ENCODE data around the gene ITPR2.
A peak's percentile ranks its signal among the peaks of the same experiment; 100 is the strongest.
"Not testable (repeated sequence)": the region's sequence is repeated elsewhere in the genome, so short reads cannot be mapped to it uniquely, and the experiment has no call there.

The ITPR2 gene

DNA sequence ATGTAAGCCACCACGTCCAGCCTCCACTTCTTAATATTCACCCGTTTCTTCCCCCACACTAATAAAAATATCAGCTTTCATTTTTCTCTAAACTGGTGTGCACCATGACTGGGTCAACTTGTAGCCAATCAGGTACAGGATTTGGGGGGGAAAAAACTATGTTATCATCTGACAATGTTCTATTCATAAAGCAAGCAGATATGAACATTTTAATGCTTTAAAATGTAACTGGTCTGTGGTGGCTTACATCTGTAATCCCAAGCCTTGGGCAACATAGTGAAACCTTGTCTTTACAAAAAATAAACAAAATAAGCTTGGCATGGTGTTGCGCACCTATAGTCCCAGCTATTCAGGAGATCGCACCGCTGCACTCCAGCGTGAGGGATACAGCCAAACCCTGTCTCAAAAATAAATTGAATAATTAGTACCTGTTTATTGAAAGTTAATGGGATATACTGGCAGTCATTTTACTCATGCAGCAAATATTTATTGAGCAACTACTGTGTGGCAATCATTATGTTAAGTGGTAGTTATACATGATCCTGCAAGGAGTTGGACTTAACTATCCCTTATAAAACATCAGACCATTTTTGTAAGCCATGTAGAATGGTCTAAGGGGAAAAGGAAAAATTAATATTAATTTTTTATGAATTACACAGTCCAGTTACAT lies 15.3 kb upstream of the ITPR2 start:
- DNase-seq, result no peak

DNA sequence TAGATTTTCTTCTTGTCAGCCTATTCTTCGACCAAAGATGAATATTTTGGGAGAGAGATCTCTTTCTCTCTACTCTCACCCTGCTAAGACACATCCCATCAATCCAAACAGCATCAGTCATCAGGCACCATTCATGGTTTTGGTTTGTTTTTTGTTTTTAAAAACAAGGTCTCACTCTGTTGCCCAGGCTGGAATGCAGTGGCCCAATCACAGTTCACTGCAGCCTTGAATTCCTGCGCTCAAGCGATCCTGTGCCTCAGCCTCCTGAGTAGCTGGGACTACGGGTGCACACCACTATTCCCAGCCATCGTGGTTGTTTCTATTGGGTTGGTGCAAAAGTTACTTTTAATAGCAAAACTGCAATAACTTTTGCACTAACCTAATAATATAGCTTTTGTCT lies 14.4 kb upstream of the ITPR2 start:
- DNase-seq, result no peak

DNA sequence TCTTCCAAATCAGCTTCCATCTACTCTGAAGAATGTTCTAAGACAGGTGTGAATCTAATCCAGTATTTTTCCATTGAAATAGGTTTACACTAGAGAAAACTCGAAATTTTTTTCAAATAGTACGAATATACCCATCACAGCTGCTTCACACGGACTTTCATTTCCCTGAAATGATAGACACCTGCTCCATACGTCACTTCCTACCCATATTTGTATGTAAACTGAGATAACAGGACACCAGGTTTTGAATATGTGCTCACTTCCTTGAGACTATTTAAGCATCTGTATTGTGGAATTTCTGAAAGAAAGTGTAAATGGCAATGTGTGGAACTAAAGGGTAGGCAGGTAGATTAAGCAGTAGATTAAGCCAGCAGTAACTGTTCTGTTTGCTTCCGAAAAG lies 13.4 kb upstream of the ITPR2 start:
- no peak for DNase-seq

DNA sequence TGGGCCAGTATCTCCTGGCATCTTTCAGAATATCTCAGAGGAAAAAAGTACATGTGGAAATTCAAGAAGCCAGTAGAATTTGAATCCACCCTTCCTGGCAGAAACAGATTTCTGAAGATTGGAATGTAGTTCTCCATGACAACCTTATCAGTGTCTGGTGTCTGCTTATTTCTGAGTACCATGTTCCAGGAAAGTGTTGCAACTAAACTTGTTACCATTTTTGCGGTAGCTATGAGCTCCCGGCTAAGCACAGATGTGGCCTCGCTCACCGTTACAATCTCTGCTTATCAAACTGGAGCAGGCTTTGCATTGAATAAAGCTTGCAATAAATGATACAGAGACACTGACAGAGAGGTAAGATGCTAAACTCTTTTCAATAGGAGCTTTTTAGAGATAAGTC lies 13.0 kb upstream of the ITPR2 start:
- no peak for DNase-seq

DNA sequence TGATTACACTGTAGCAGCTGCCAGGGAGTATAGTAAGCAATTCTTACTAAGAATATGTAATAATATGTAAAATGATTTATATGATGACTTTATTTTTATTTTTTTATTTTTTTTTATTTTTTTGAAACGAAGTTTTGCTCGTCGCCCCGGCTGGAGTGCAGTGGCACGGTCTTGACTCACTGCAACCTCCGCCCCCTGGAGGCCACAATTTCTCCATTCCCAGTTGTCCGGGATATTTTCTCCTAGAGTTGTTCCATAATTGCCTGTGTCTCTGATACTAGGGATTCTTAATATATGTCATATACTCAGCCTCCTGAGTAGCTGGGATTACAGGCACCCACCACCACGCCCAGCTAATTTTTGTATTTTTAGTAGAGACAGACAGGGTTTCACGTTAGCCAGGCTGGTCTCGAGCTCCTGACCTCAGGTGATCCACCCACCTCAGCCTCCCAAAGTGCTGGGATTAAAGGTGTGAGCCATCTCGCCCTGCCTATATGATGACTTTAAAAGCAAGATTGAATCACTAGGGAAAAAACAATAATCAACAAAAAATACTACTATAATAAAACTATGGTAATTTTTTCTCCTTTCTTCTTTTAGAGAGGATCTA lies 12.2 kb upstream of the ITPR2 start:
- DNase-seq, result no peak

DNA sequence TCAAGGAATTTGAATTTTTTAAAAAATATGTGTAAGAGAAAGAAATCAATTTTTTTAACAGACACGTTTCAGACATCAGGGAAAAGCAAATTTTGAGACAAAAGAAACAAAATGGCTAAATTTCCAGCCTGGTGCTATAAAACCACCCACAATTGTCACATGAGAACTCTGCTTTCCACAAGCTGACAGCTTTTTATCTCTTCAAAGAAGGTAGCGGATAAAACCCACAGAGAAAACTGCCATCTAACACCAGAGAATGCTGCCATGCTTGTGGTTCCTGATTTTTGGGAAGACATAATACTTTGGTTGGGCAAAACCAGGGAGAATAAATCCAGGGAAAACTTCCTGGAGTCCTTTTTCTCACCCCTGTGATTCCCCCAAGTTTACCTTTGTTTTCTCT lies 10.3 kb upstream of the ITPR2 start:
- DNase-seq, result no peak

DNA sequence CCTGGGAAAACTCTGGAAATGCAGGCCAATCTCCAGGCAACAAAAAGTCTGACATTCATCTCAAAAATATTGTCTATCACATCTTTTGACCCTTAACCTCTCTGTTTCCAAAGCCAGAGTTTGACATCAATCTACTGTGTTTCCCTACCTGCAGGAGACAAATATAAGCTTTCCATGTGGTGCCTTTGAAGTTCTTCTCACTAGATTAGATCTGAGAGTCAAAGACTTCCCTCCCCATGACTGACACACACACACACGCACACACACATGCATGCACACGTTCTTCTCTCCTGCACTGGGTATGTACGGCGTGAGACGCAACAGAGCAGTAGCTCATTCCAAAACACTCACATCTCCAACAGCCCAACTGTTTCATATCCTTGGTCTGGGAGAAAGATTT lies 8.1 kb upstream of the ITPR2 start:
- DNase-seq, result no peak

DNA sequence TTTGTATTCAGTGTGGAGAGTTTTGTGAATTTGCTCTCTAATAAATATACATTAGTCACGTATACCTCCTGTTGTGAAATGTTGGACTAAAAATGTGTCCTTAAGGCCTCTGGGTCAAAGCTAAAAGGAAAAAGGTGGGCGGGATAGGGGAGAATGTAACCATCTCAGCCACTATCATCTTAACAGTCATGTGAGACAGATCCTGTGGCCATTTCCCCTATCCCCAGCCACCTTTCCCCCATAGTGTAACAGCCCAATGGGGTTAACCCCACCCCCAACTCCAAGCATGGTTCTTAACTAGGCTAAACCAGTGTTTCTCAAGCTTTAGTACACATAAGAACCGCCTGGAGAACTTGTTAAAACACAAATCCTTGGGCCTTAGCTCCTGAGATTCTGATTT lies 6.5 kb upstream of the ITPR2 start:
- DNase-seq, result no peak

DNA sequence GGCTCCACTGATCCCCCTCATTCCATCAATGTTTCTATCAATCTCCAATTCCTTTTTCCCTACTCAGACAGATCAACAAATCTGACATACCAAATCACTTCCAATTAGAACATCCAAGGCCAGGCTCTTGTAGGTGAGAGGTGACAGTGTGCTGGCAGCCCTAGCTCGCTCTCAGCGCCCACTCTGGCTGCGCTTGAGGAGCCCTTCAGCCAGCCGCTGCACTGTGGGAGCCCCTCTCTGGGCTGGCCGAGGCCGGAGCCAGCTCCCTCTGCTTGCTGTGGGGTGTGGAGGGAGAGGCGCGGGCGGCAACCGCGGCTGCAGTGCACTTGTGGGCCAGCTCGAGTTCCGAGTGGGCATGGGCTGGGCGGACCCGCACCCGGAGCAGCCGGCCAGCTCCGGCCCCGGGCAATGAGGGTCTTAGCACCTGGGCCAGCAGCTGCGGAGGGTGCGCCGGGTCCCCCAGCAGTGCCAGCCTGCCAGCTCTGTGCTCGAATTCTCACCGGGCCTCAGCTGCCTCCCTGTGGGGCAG lies 6.0 kb upstream of the ITPR2 start:
- DNase-seq, result no peak

DNA sequence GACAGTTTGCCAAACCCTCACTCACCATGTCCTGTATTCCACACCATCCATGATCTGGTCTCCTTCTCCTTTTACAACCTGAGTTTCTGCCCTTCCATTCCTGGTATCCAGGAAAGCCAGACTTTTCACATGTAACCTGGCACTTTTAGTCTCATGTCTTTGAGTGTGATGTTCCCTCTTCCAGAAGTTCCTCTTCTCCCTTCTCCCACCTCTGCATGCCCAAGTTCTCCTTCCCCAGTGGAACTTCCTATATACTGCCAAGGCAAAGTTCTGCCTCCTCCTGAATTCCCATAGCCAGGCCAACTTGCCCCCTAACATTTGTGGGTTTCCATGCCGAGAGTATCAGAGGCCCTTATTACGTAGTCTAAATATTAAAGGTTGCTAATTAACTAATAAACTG lies 3.2 kb upstream of the ITPR2 start:
- no peak for DNase-seq

DNA sequence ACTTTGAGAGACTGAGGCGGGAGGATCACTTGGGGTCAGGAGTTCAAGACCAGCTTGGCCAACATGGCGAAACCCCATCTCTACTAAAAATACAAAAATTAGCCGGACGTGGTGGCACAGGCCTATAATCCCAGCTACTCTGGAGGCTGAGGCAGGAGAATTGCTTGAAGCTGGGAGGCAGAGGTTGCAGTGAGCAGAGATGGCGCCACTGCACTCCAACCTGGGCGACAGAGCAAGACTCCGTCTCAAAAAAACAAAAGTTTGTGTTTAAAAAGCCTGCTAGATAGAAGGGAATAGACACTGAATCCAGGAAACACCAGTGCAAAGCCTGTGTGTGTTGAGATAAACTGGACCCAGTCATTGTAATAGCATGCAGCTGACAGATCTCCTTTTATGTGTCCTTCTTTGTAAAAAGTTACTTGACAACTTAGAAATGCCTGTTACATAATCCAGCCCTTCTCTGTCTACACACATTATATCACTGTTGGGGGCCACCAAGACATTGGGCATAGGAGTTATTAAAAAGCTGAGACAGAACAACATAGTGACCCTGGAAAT lies 1.6 kb upstream of the ITPR2 start:
- DNase-seq, result not testable (repeated sequence)

DNA sequence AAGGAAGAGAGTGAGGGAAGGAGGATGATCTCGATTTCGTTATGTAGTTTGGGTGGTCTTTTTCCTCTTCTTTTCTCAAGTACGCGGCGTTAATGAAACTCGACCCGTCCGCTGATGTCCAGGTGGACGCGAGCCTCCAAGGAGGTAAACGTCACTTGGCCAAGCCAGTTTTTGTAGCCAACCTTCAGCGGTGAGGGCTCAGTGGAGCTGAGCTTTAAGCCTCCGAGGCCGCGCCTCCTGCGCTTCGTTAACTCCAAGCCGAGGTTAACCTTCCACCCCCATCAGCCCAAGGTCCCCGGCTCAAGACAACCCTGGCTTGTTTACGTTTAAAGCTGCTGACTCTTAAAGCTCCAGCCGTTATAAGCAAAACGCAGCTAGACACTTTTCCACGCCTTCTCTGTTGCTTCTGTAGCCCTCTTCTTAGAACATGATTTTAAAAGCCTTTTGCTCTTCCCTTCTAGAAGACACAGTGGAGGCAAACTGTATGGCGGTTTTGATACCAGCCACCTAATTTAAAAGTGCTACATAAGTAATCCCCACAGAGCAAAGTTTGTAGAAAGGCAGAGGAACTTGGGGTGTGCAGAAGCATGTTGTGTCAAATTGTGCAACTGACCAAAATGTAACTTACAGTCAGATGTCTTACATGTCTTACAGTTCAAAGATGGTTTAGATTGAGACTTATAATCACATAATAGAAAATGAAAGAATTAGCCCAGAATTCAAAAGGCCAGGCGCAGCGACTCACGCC lies 923 bp upstream of the ITPR2 start:
- DNase-seq, result no peak

DNA sequence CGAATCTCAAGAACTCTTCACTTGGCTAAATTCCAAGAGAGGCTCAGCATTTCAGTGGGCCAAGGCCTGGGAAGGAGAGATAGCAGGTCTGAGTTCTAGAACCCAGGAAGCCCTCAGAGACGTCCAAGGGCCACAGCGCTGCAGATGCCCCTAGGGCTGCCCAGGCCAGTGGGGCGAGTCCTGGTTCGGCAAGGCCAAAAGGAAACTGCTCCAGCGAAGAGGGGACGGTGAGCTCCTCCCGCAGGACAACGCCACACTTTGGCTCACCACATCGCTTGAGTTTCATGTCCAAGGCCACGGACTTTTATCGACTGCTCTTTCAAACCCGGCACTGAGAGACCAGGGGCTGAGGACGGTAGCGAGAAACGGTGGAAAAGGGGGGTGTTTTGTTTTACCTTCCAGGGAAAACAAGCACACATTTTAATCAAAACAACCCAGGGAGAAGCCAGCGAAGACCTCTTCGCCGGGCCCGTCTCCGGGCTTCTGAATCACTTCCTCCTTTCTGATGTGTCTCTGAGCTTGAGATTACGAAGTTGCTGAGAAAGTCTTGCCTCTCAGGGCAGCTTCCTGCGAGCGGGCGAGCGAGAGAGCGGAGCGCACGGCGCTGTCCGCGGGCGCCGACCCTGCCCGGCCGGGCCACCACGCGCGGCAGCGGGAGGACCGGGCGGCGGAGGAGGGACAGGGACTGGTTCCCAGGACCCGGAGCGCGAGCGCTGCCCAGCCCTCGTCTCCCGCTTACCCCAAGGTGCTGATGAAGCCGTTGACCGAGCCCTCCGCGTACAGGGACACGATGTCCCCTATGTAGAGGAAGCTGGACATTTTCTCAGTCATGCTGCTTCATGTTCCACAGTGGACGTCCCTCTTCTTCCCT lies 808 bp downstream of the ITPR2 start:
- peak; percentile 11 for DNase-seq

DNA sequence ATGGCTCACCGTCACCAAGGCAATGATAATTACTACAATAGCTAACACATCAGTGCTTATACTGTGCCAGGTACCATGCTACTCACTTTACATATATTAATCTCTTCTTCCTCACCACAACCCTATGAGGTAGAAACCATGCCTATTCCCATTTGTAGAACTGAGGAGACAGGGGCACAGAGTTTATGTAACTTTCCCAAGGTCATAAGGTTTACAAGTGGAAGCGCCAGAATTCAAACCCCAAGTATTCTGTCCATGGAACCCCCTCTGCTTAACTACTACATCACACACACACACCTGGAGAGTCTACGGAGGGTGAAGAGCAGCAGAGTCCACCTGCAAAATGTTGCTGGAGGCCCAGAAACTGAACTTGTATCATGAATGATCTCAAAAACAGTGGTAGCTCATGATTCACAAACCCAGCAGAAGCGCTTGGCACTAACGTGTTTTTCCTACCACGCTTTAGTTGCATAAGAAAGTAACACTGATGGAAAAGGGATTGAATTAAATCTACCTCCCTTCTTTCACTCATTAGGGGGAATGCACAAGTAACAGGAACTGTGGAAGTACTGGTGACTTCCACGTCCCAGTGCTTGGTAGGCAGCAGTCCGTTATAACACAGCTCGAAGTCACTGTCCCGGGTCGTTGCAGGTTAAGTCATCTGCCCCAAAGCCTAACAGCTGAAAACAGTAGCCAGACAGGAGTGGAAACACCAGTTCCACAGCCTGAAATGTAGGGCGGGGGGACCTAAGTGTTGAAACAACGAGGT lies 2.0 kb downstream of the ITPR2 start:
- no peak for DNase-seq

DNA sequence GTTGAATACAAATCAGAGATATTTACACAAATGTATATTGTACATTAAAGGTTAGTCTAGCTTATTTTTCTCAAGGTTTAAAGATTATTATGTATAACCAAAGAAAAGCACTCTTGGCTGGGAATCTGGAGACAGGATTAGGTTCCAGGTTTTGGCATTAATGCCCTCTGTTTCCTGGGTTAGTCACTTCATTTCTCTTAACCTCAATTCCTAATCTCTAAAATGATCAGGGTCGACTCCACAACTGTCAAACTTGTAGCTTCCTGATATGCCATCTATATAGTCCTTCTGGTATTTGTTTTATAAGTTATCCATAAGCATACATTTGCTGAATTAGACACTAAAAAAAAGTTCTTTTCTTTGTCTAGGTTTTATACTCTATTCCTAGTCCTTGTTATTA lies 2.6 kb downstream of the ITPR2 start:
- no peak for DNase-seq

DNA sequence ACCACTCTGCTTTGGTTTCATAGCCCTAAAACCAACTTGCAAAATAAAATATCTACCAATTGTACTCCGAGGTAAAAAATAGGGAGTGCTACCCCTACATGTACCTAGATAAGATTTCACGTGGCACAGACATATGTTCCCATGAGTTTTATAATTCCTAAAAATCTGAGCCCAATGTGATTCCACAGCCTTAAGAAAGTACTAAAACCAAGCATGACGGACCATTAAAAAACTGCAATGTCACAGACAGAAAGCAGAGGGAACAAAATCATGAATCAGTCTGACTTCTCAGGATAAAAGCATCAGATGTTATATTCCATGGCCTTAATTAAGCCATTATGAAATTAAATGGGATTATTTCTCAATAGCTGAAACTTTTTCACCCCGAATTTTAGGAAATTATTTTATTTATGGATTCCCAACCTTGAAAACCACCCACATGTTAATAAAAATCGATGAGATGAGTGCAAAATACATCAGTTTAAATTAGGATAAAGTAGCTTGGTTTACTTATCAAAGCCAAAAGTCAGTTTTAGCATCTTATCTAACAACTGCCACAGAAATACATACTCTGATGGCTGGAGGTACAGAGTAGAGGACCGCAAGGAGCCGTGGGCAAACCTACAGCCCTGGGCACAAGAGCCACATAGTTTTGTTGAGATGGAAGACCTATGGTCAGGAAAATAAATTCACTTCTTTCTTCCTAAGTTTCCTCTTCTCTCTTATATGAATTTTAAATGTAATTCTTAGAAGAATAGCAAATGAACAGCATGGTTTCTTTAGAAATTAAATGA lies 4.5 kb downstream of the ITPR2 start:
- DNase-seq, result no peak

DNA sequence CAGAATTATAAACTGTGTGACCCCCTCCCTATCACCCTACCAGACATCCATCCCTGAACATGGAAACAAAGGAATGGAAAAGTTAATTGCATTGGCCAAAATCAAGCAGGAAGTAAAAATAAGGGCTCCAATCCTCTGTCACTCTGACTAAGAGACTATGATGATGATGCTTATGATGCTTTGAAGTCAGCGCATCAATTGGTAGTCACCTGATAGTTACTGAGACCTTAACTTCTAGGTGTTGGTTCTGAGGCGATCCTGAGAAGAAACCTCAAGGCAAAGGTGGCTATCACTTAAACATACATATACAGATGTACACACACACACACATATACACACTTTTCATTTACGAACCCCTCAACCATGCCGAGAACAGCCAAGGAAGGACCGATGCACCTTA lies 6.6 kb downstream of the ITPR2 start:
- DNase-seq, result no peak

DNA sequence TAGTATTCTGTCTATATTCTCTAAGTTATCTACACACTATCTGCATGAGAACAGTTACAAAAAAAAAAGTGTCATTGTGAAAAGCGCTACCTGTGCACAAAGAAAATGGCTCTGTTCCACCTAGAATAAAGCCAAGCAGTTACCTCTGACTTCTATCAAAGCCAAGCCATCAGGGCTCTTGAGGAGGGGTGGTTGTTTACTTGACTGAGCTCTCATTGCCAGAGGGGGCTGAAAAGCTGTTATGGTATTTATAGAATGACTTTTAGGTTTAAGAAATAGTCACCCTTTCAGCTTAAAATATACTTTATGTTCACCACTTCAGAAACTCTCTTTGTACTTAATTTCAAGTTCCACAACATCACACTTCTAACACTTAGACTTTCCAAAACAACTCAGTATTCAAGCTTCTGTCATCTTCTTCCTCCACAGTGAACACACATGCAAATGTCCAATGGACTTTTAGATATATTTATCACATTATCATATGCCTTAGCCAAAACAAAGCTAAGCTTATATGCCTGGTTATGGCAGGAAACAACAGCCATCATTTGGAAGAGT lies 7.5 kb downstream of the ITPR2 start:
- DNase-seq, result no peak

DNA sequence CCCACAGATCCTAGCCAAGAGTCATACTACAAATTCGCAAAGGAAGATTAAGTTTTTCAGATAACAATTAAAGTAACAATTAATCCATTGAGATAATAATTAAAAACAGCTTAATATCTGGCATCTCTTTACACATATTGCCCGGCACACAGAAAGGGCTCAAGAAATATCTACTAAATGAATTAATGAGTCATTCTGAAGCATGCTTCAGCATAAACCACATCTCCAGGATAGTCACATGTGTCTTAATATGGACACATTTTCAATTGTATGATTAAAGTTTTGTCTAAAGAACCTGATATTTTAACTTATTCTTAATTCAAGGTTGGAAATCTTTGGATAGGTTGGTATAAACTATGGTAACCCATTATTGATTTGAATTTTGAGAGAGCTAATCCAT lies 9.6 kb downstream of the ITPR2 start:
- no peak for DNase-seq

DNA sequence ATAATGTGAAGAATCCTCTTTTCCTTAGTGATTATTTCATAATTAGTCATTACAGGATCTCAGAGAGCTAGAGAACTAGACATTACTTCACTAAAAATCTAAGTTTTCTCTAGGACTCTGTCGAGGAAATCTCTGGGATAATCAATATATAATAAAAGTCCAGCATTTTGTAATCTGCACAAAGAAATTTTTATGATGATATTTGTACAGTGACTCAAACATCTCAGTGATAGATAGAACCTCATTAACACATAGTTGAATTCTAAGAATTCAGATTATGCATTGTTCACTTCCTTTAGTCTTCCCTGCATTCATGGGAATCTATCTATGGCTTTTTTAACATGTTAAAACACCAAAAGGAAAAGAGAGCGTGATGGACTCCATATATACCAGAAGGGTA lies 11.0 kb downstream of the ITPR2 start:
- no peak for DNase-seq

DNA sequence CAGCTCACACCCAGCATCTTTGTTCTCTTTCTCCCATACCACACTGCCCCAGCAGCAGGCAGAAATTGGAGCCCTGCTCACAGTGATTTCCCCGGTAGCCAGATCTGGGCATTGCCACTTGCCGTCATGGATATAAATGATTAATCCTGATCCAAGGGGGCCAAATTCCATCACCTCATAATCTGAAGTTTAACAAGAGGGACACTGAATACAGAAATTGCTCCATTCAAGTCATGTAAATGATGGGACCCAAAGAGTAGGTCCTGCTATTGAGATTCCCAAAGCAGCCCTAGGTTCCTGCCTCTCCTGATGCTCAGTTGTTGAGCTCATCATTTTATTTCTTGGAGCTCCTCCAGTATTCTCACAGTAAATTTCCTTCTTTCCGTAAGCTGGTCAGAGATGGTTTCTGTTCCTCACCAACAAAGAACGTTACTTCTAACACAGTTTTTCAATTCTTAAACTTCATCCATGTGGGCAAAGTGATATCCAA lies 11.7 kb downstream of the ITPR2 start:
- DNase-seq, result no peak

Data from NCI-H748 treated with DMSO at 0.1 percent for 48 hours (cell line).